CD4-positive, alpha-beta T cell (primary cell): ENCODE data around the gene AFF3. TPM values are rescaled to one million over a fixed set of nuclear protein-coding genes. Genes with fewer than 3 reads are reported as not detected.
"Not testable (repeated sequence)": the region's sequence is repeated elsewhere in the genome, so short reads cannot be mapped to it uniquely, and the experiment has no call there.

ENCODE experiments used
- ATAC-seq: fragments of 200-7000 bp; cut with Tn5 transposase; one replicate; pipeline ENCODE4 v1.10.0; 2022; ENCODE audit warnings: mild to moderate bottlenecking; ENCODE audit not compliant: poor library complexity
- CTCF ChIA-PET: fragments of 350-600 bp; sonication (Branson Sonifier 250); formaldehyde crosslinking; loops from one replicate; lab custom pipeline; 2021; ENCODE audit warnings: antibody characterized with exemption, inconsistent platforms; lab: Charles Lee
- POLR2A ChIA-PET: fragments of 350-600 bp; sonication (Branson Sonifier 250); formaldehyde crosslinking; loops from one replicate; lab custom pipeline; 2021; ENCODE audit warnings: antibody characterized with exemption, inconsistent platforms; lab: Charles Lee
- DNase-seq, 14 experiments: peaks; one replicate each; pipeline ENCODE4 v3.0.0-alpha.2; 2013 to 2020; ENCODE audit warnings: mixed read lengths in 2 of 14
- H3K27ac ChIP-seq, 2 donors: one replicate each; pipeline versions ENCODE4 v1.5.1 to v1.7.0; 2013; ENCODE audit warnings: low read length in 2 of 2, low read depth in 1 of 2, mild to moderate bottlenecking in 1 of 2
- H3K27me3 ChIP-seq, 2 experiments: 1 replicate in 1 of 2; 2 replicates in 1 of 2; pipeline versions ENCODE4 v1.6.1 to v1.7.0; 2013; ENCODE audit warnings: low read length in 2 of 2, control low read depth in 1 of 2, mild to moderate bottlenecking in 1 of 2, moderate library complexity in 1 of 2; ENCODE audit not compliant: insufficient read depth in 2 of 2, control insufficient read depth in 1 of 2
- H3K36me3 ChIP-seq: one replicate; pipeline ENCODE4 v1.6.1; 2013; ENCODE audit warnings: low read length, control low read depth; ENCODE audit not compliant: insufficient read depth
- H3K4me1 ChIP-seq: one replicate; pipeline ENCODE4 v1.6.1; 2013; ENCODE audit warnings: low read length, control low read depth; ENCODE audit not compliant: insufficient read depth
- H3K4me3 ChIP-seq: one replicate; pipeline ENCODE4 v1.5.1; 2013; ENCODE audit warnings: mild to moderate bottlenecking, low read length, moderate library complexity
- H3K9me3 ChIP-seq, 2 experiments: 1 replicate in 1 of 2; 2 replicates in 1 of 2; pipeline versions ENCODE4 v1.6.1 to v1.7.0; 2013; ENCODE audit warnings: low read length in 2 of 2, mild to moderate bottlenecking in 2 of 2, control low read depth in 1 of 2, moderate library complexity in 1 of 2; ENCODE audit not compliant: control insufficient read depth in 1 of 2, insufficient read depth in 1 of 2
- H3K27ac Mint-ChIP-seq: one replicate; pipeline ENCODE4 v1.8.0; 2020; ENCODE audit warnings: mixed read lengths
- H3K27me3 Mint-ChIP-seq: one replicate; pipeline ENCODE4 v1.8.0; 2021; ENCODE audit warnings: mixed read lengths
- H3K36me3 Mint-ChIP-seq: one replicate; pipeline ENCODE4 v1.8.0; 2021; ENCODE audit warnings: low read depth, mixed read lengths
- H3K4me1 Mint-ChIP-seq: one replicate; pipeline ENCODE4 v1.8.0; 2021; ENCODE audit warnings: low read depth, mixed read lengths
- H3K4me3 Mint-ChIP-seq: one replicate; pipeline ENCODE4 v1.8.0; 2020; ENCODE audit warnings: mild to moderate bottlenecking, mixed read lengths
- H3K9me3 Mint-ChIP-seq: one replicate; pipeline ENCODE4 v1.8.0; 2020; ENCODE audit warnings: mixed read lengths
- CTCF ChIP-seq: fragments of 200-600 bp; IDR thresholded peaks from one replicate; pipeline ENCODE4 v1.8.0; 2022; ENCODE audit warnings: antibody characterized with exemption, mild to moderate bottlenecking
- intact Hi-C, 2 experiments: fragments of 100-400 bp; cut with DNase I in 1 of 2; cut with micrococcal nuclease in 1 of 2; formaldehyde crosslinking; loops; one replicate each; pipeline versions ENCODE4 v1.15.1 to v1.9.0; 2023 to 2025; cut with DNase I, micrococcal nuclease
- total RNA-seq, 174 experiments: library from RNA in 2 of 174; stranded (reverse) in 2 of 174; gene quantifications; one replicate each; pipeline ENCODE4 v1.2.3 and lab custom pipeline; 2021 to 2026

AFF3 gene
- total RNA-seq, 2 experiments from 2014 or later, result 15.4 to 15.7 TPM

DNA sequence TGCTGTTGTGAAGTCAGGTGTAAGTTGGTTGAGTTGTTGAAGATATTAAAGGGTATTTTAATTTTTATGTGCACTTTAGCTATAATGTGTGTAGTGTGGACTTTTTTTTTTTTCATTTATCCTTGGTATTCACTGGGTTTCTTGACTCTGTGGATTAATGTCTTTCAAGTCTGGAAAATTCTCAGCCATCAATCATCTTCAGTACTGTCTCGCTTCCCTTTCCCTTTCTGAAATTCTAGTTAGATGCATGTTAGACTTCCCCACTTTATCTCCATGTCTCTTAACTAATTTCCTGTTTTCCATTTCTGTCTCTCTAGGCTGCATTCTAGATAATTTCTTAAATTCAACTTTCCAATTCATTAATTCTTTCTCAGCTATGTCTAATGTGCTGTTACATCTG lies 404.9 kb downstream of the AFF3 start:
- no peaks in the 10 kb centered on the region for H3K9me3 ChIP-seq
- no peak overlapping the region for H3K4me3 Mint-ChIP-seq
- H3K27me3 Mint-ChIP-seq, result no peaks in the 10 kb centered on the region
- intact Hi-C loops, result no loop called here
- no peaks in the 10 kb centered on the region for H3K27me3 ChIP-seq
- H3K9me3 Mint-ChIP-seq, result no peaks in the 10 kb centered on the region
- peaks cover 4% of the 10 kb centered on the region for H3K36me3 Mint-ChIP-seq
- no peak overlapping the region for H3K4me3 ChIP-seq
- H3K4me1 ChIP-seq, result no peaks in the 10 kb centered on the region
- no peak overlapping the region for H3K27ac ChIP-seq
- ATAC-seq, result no peak
- no peaks in the 10 kb centered on the region for H3K4me1 Mint-ChIP-seq
- TF ChIP-seq CTCF, result no peak
- ChIA-PET POLR2A (no interaction called here), CTCF (no interaction called here)
- H3K27ac Mint-ChIP-seq, result no peak overlapping the region
- H3K36me3 ChIP-seq, result no peaks in the 10 kb centered on the region
- no peak for DNase-seq

- no peaks in the 10 kb centered on the region for H3K9me3 Mint-ChIP-seq
- intact Hi-C loops, result no loop called here
- Histone ChIP-seq H3K4me1 (no peaks in the 10 kb centered on the region), H3K4me3 (no peak overlapping the region), H3K27me3 (no peaks in the 10 kb centered on the region), H3K9me3 (no peaks in the 10 kb centered on the region), H3K27ac (no peak overlapping the region), H3K36me3 (no peaks in the 10 kb centered on the region)
- no peak overlapping the region for H3K27ac Mint-ChIP-seq
- TF ChIP-seq CTCF, result no peak
- no peaks in the 10 kb centered on the region for H3K36me3 Mint-ChIP-seq
- no peak for DNase-seq
- ATAC-seq, result no peak
- H3K27me3 Mint-ChIP-seq, result no peaks in the 10 kb centered on the region
- no peaks in the 10 kb centered on the region for H3K4me1 Mint-ChIP-seq
- ChIA-PET CTCF (no interaction called here), POLR2A (no interaction called here)
- no peak overlapping the region for H3K4me3 Mint-ChIP-seq
Measured at GRCh38 chr2:99735753-99736152, 406.6 kb downstream of the AFF3 start.

- CTCF ChIA-PET, H3K4me1 Mint-ChIP-seq, H3K36me3 ChIP-seq, H3K9me3 Mint-ChIP-seq, H3K4me3 Mint-ChIP-seq, ATAC-seq, H3K27ac ChIP-seq, H3K36me3 Mint-ChIP-seq, H3K27me3 Mint-ChIP-seq, H3K4me1 ChIP-seq, H3K27ac Mint-ChIP-seq, H3K4me3 ChIP-seq, H3K27me3 ChIP-seq, H3K9me3 ChIP-seq, POLR2A ChIA-PET, intact Hi-C loops, DNase-seq: not testable (repeated sequence)
Measured at GRCh38 chr2:99735314-99735713, 407.1 kb downstream of the AFF3 start.

DNA sequence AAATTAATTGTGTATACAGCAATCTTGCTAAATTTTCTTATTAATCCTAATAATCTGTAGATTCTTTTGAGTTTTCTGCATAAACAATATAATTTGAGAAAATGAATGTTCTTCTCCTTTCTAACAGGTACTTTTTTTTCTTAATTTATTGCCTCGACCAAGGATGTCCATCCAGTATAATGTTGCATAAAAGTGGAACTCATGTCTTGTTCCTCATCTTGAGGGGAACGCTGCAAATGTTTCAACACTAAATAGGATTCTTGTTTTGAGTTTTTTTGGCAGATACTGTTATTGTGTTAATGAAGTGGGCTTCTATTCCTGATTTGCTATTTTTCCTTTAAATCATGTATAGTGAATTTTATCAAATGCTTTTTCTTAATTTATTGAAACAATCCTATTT lies 408.2 kb downstream of the AFF3 start:
- H3K4me3 Mint-ChIP-seq, result no peak overlapping the region
- no peaks in the 10 kb centered on the region for H3K9me3 Mint-ChIP-seq
- CTCF ChIA-PET, result no interaction called here
- H3K4me3 ChIP-seq, result no peak overlapping the region
- intact Hi-C loops, result no loop called here
- ATAC-seq, result no peak
- H3K36me3 Mint-ChIP-seq, result no peaks in the 10 kb centered on the region
- H3K27ac ChIP-seq, result no peak overlapping the region
- TF ChIP-seq CTCF, result no peak
- no peaks in the 10 kb centered on the region for H3K4me1 ChIP-seq
- H3K27me3 ChIP-seq, result no peaks in the 10 kb centered on the region
- no peaks in the 10 kb centered on the region for H3K36me3 ChIP-seq
- H3K4me1 Mint-ChIP-seq, result no peaks in the 10 kb centered on the region
- POLR2A ChIA-PET, result no interaction called here
- H3K27ac Mint-ChIP-seq, result no peak overlapping the region
- no peaks in the 10 kb centered on the region for H3K9me3 ChIP-seq
- DNase-seq, result no peak
- H3K27me3 Mint-ChIP-seq, result no peaks in the 10 kb centered on the region
